Endothelial cell of umbilical vein (primary cell): ENCODE measurements around the gene GLIS2. TPM values are rescaled to one million over a fixed set of nuclear protein-coding genes. Genes with fewer than 3 reads are reported as not detected.

Experiments
- BruUV-seq: library from RNA; stranded (reverse); fragments of 400-500 nt; replicated peaks from 2 replicates; lab custom pipeline; 2021; lab: Mats Ljungman, UMichigan
- CTCF ChIA-PET: fragments of 300-600, 350-600 bp; sonication (Branson Sonifier 250); formaldehyde crosslinking; loops from one replicate; lab custom pipeline; 2021; ENCODE audit warnings: antibody characterized with exemption, inconsistent platforms; lab: Charles Lee
- POLR2A ChIA-PET: fragments of 300-600, 350-600 bp; sonication (Branson Sonifier 250); formaldehyde crosslinking; loops from one replicate; lab custom pipeline; 2021; ENCODE audit warnings: antibody characterized with exemption, inconsistent platforms; lab: Charles Lee
- DNase-seq: peaks from one replicate; pipeline ENCODE4 v3.0.0-alpha.2; 2011; ENCODE audit warnings: low read depth, low spot score
- FAIRE-seq: peaks from 2 replicates; lab custom pipeline; 2011; peaks lifted over from hg19 to GRCh38; lab: Jason Lieb, UNC
- H2AFZ ChIP-seq: 2 replicates; pipeline ENCODE4 v1.6.0; 2012; ENCODE audit warnings: low read depth, low read length, control low read depth, inconsistent platforms
- H3K27ac ChIP-seq: 2 replicates; pipeline ENCODE4 v1.5.1; 2011; ENCODE audit warnings: low read depth, mild to moderate bottlenecking, control low read depth, low read length, moderate library complexity; ENCODE audit not compliant: insufficient read depth
- H3K27me3 ChIP-seq, 2 experiments: 2 replicates each; pipeline versions ENCODE4 v1.6.0 to v1.6.1; 2011; ENCODE audit warnings: low read length in 2 of 2, mixed read lengths in 1 of 2; ENCODE audit not compliant: control insufficient read depth in 2 of 2, insufficient read depth in 2 of 2
- H3K36me3 ChIP-seq, 2 experiments: 2 replicates in 1 of 2; 3 replicates in 1 of 2; pipeline ENCODE4 v1.5.1; 2011; ENCODE audit warnings: low read length in 2 of 2, mild to moderate bottlenecking in 1 of 2, moderate library complexity in 1 of 2; ENCODE audit not compliant: control insufficient read depth in 2 of 2, insufficient read depth in 2 of 2; ENCODE audit errors: extremely low read depth in 1 of 2
- H3K4me1 ChIP-seq: 3 replicates; pipeline ENCODE4 v1.5.1; 2011; ENCODE audit warnings: mild to moderate bottlenecking, low read length; ENCODE audit not compliant: control insufficient read depth, insufficient read depth; ENCODE audit errors: extremely low read depth
- H3K4me2 ChIP-seq: 2 replicates; pipeline ENCODE4 v1.6.1; 2011; ENCODE audit warnings: low read length, control low read depth, mixed read lengths; ENCODE audit not compliant: insufficient read depth
- H3K4me3 ChIP-seq, 3 experiments: fragments of 200-600 bp in 1 of 3; sonication (generic), shearing (Covaris generic) in 1 of 3; replicated peaks in 1 of 3; 2 replicates each; pipeline ENCODE4 v1.5.1; 2011 to 2016; ENCODE audit warnings: control low read depth in 3 of 3, low read length in 3 of 3, mild to moderate bottlenecking in 2 of 3, inconsistent platforms in 1 of 3, low read depth in 1 of 3, moderate library complexity in 1 of 3; ENCODE audit not compliant: insufficient read depth in 1 of 3
- H3K79me2 ChIP-seq: 2 replicates; pipeline ENCODE4 v1.6.0; 2012; ENCODE audit warnings: low read length, inconsistent platforms; ENCODE audit not compliant: control insufficient read depth, insufficient read depth
- H3K9ac ChIP-seq: replicated peaks from 2 replicates; pipeline ENCODE3; 2011; ENCODE audit warnings: low read length, control low read depth; ENCODE audit not compliant: insufficient read depth; ENCODE audit errors: extremely low read depth
- H3K9me1 ChIP-seq: replicated peaks from 3 replicates; pipeline ENCODE4 v1.6.0; 2011; ENCODE audit warnings: mild to moderate bottlenecking, low read length; ENCODE audit not compliant: control insufficient read depth, insufficient read depth; ENCODE audit errors: extremely low read depth
- H3K9me3 ChIP-seq: replicated peaks from 2 replicates; pipeline ENCODE4 v1.5.1; 2012; ENCODE audit warnings: low read length, inconsistent platforms; ENCODE audit not compliant: control insufficient read depth, insufficient read depth
- H4K20me1 ChIP-seq: replicated peaks from 2 replicates; pipeline ENCODE3; 2011; ENCODE audit warnings: mild to moderate bottlenecking, low read length; ENCODE audit not compliant: control insufficient read depth, insufficient read depth; ENCODE audit errors: extremely low read depth
- CTCF ChIP-seq, 2 donors: IDR thresholded peaks; 1 replicate in 1 of 2; 2 replicates in 1 of 2; pipeline ENCODE4 v1.5.1; 2011; ENCODE audit warnings: low read length in 2 of 2, mild to moderate bottlenecking in 2 of 2, moderate library complexity in 2 of 2, control low read depth in 1 of 2, inconsistent platforms in 1 of 2, low read depth in 1 of 2; ENCODE audit not compliant: insufficient read depth in 1 of 2; ENCODE audit errors: extremely low read depth in 1 of 2
- EZH2 ChIP-seq: IDR thresholded peaks from 2 replicates; pipeline ENCODE4 v1.6.1; 2012; ENCODE audit warnings: borderline replicate concordance, low read depth, mild to moderate bottlenecking, moderate library complexity, low read length, inconsistent platforms; ENCODE audit not compliant: severe bottlenecking
- FOS ChIP-seq: IDR thresholded peaks from 2 replicates; pipeline ENCODE4 v1.6.1; 2011; ENCODE audit warnings: mild to moderate bottlenecking, low read length, moderate library complexity, borderline replicate concordance; ENCODE audit not compliant: insufficient read depth
- GATA2 ChIP-seq: IDR thresholded peaks from 2 replicates; pipeline ENCODE4 v1.7.0; 2011; ENCODE audit warnings: low read depth, mild to moderate bottlenecking, moderate library complexity, mixed read lengths, low read length; ENCODE audit not compliant: insufficient read length, insufficient read depth
- JUN ChIP-seq: IDR thresholded peaks from 2 replicates; pipeline ENCODE4 v1.6.1; 2011; ENCODE audit warnings: borderline replicate concordance, low read depth; ENCODE audit not compliant: insufficient read length, insufficient read depth
- MAX ChIP-seq: IDR thresholded peaks from 2 replicates; pipeline ENCODE4 v1.6.1; 2011; ENCODE audit not compliant: insufficient read depth, insufficient read length
- MYC ChIP-seq: IDR thresholded peaks from one replicate; pipeline ENCODE4 v1.6.1; 2011; ENCODE audit warnings: mild to moderate bottlenecking, low read depth, low read length
- POLR2A ChIP-seq: IDR thresholded peaks from 2 replicates; pipeline ENCODE4 v1.6.1; 2012; ENCODE audit warnings: low read depth, mild to moderate bottlenecking, control low read depth, low read length
- POLR2AphosphoS5 ChIP-seq: IDR thresholded peaks from 2 replicates; pipeline ENCODE4 v1.6.1; 2012; ENCODE audit warnings: low read depth, mild to moderate bottlenecking, control low read depth, low read length, moderate library complexity; ENCODE audit not compliant: insufficient read depth
- dilution Hi-C: fragments of 300-500 bp; cut with MboI; formaldehyde crosslinking; loops from one replicate; pipeline ENCODE4 v1.15.0; 2019; ENCODE audit warnings: low sequenced_read_pairs; ENCODE audit not compliant: extremely low pct_ligation_motif_present
- intact Hi-C: fragments of 100-400 bp; cut with micrococcal nuclease; formaldehyde crosslinking; loops from one replicate; pipeline ENCODE4 v1.10.0; 2022
- polyA plus RNA-seq, 4 experiments: library from polyadenylated mRNA; depleted of rRNA in 3 of 4; stranded (reverse) in 3 of 4; unstranded in 1 of 4; fragments of >200 nt; gene quantifications; 2 replicates each; pipeline versions ENCODE4 v1.2.1 to v1.2.3, GENCODE V29; 2011 to 2012; ENCODE audit warnings: missing spikeins in 1 of 4
- total RNA-seq: library from RNA; stranded (reverse); gene quantifications from 2 replicates; pipeline ENCODE4 v1.2.3, GENCODE V29; 2021

GLIS2 gene
- total and polyA plus RNA-seq, 2 donors (not counting 3 experiments of a cell fraction or from before 2014, with no cell fraction given): 4.6 to 10.1 TPM

GRCh38 chr16:4370151-4370550 is 54.3 kb downstream of the GLIS2 start:
- H3K9me3 ChIP-seq: no peaks in the 10 kb centered on the region
- H3K4me2 ChIP-seq: no peak overlapping the region
- no peak overlapping the region for H3K9ac ChIP-seq
- ChIA-PET POLR2A (interaction anchor here (0.6 kb wide), 1 partner anchor 64 kb away, joined by 4 read pairs; no protein-coding TSS in a partner anchor), CTCF (interaction anchor here (1.0 to 2.5 kb wide), 5 partner anchors 8 to 34 kb away, joined by 3 to 18 read pairs (median 4); no protein-coding TSS in a partner anchor)
- no peaks in the 10 kb centered on the region for H3K9me1 ChIP-seq
- no peak overlapping the region for H3K27ac ChIP-seq
- no peak overlapping the region for H2AFZ ChIP-seq
- BruUV-seq: no TSS peak
- H3K4me1 ChIP-seq: peaks cover 6% of the 10 kb centered on the region
- H4K20me1 ChIP-seq: no peaks in the 10 kb centered on the region
- dilution Hi-C loops: no loop called here
- intact Hi-C loops: no loop called here
- H3K79me2 ChIP-seq: no peaks in the 10 kb centered on the region
- H3K27me3 ChIP-seq: no peaks in the 10 kb centered on the region
- H3K4me3 ChIP-seq: no peak overlapping the region
- no peak for TF ChIP-seq JUN
- TF ChIP-seq EZH2: no peak
- no peak for TF ChIP-seq FOS
- TF ChIP-seq POLR2AphosphoS5: no peak
- TF ChIP-seq CTCF (IDR thresholded peaks at IDR 0.05; ENCODE audit: extremely low read depth in 1 of 2, insufficient read depth in 1 of 2, low read depth in 1 of 2, low read length in 2 of 2): no peak
- no peak for TF ChIP-seq GATA2
- no peak for TF ChIP-seq POLR2A
- TF ChIP-seq MYC: no peak
- TF ChIP-seq MAX: no peak
- H3K36me3 ChIP-seq: peaks cover 0 to 3% of the 10 kb centered on the region in 2 experiments
- no peak for FAIRE-seq
- DNase-seq: no peak
